Tibial nerve (tissue), 4 donors: ENCODE results near the gene PRODH2.

Experiments used
- EP300 ChIP-seq, 2 donors: sonication (generic); formaldehyde crosslinking; IDR thresholded peaks; one replicate each; pipeline ENCODE4 v1.6.1; 2017; ENCODE audit warnings: antibody characterized with exemption in 2 of 2, mild to moderate bottlenecking in 1 of 2
- POLR2A ChIP-seq, 2 donors: fragments of 450-650 bp; IDR thresholded peaks; one replicate each; pipeline ENCODE4 v1.6.1; 2017; ENCODE audit warnings: antibody characterized with exemption in 2 of 2, mild to moderate bottlenecking in 2 of 2, moderate library complexity in 2 of 2
- TF ChIP-seq, protein P1 (sequence below), 5 experiments: fragments of 200-600 bp in 3 of 5; fragments of 450-650 bp in 2 of 5; sonication (generic) in 3 of 5; IDR thresholded peaks; one replicate each; pipeline ENCODE4 v1.5.1; 2016 to 2019; ENCODE audit warnings: antibody characterized with exemption in 5 of 5, mild to moderate bottlenecking in 3 of 5, moderate library complexity in 2 of 5

DNA sequence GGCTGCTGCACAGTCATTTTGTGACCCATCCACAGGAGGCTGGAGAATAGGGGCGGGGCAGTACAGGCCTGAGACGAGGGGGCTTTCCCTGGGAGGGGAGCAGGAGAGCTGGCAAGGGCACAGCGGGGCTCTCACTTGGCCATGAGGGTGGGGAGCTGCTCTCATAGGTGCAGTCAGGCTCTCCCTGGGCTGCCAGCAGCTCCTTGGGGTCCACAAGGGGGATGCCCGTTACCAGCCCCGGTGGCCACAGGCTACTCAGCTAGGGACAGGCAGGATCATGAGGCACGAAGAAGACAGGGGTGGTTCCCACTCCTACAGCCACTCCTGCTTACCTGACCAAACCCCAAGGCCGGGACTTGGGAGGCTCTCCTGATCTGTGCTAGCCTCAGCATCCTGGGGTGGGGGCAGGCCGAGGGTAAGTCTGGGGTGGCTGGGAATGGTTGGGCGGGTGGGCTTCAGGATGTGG is 20.8 kb downstream of the PRODH2 start:
- TF ChIP-seq POLR2A (IDR thresholded peaks at IDR 0.05) (no peak), EP300 (IDR thresholded peaks at IDR 0.05) (no peak)
- TF ChIP-seq, protein P1, sequence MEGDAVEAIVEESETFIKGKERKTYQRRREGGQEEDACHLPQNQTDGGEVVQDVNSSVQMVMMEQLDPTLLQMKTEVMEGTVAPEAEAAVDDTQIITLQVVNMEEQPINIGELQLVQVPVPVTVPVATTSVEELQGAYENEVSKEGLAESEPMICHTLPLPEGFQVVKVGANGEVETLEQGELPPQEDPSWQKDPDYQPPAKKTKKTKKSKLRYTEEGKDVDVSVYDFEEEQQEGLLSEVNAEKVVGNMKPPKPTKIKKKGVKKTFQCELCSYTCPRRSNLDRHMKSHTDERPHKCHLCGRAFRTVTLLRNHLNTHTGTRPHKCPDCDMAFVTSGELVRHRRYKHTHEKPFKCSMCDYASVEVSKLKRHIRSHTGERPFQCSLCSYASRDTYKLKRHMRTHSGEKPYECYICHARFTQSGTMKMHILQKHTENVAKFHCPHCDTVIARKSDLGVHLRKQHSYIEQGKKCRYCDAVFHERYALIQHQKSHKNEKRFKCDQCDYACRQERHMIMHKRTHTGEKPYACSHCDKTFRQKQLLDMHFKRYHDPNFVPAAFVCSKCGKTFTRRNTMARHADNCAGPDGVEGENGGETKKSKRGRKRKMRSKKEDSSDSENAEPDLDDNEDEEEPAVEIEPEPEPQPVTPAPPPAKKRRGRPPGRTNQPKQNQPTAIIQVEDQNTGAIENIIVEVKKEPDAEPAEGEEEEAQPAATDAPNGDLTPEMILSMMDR (IDR thresholded peaks at IDR 0.05) = no peak
